Retina (tissue), 1 donor: ENCODE data around the gene EGFLAM.
A peak's percentile ranks its signal among the peaks of the same experiment; 100 is the strongest.

Source experiments
- DNase-seq: peaks from one replicate; pipeline ENCODE4 v3.0.0-alpha.2; 2016

The EGFLAM gene

DNA sequence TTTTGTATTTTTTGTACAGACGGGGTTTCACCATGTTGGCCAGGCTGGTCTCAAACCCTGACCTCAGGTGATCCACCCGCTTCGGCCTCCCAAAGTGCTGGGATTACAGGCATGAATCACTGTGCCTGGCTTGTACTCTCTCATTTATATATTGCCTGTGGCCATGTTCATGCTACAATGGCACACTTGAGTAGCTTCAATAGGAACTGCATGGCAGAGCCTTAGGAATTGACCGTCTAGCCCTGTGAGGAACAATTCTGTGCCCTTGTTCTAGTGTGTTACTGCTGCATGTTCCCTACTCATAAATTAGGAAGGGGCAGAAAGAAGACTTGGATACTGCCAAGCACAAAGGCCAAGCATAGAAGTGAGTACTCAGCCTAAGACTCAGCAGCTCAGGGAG, 193.8 kb downstream of the EGFLAM start:
- no peak for DNase-seq

DNA sequence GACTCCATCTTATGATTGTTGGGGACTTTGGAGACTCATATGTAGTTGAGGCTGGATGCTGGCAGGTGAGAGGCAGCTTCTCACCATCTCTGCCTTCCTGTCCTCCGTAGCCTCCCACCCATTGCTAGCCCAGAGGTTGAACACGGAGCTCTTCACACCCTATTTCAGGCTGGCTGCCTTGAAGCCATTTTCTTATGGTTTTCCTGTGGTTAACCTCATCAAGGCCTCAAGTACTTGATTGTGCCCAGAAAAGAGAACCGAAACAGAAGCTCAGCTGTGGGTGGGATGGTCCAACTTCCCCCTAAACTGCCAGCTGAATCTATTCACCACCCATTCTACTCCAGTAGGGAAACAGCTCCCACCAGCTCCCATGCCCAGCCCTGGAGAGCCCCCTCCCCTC, 195.1 kb downstream of the EGFLAM start:
- no peak for DNase-seq

DNA sequence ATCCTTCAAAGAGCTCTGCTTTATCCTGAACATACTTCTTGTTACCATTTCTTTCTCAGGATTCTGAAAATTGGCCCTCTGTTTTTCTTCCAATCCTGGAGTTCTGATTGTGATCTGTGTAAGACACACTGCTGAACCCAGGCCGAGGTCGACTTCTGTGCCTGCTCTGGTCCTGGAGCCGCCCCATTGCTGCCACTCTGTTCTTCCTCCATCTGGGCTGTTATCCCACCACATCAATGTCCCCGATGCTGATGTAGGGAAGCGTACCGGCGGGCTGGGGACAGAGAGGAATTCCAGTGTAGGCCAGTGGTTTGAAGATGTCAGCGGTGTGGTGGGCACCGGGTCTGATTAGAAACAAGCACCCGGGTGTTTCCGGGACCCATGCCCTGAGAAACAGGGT, 195.6 kb downstream of the EGFLAM start:
- no peak for DNase-seq

DNA sequence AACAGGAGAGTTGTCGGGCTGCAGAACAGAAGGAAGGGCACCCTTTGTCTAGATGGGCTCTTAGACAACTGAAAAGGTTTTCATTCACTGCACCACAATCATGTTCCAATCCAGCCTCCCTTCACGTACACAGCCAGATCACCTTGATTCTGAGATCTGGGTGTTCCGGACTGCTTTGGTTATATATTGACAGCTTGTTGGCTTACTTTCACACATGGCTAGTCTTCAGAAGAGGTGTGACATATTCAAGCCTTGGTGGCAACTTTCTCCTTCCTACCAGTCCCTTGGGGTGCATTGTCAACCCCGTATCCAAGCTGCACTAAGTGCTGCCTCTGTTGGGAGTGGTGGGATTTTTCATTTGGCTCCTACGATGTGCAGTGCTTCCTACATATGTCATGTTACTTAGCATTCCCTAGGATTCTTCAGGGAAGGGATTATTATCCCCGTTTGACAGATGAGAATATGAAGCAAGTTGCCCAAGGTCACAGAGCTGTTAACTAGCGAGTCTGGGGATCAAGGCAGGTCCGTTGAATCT, 197.5 kb downstream of the EGFLAM start:
- DNase-seq, result no peak

DNA sequence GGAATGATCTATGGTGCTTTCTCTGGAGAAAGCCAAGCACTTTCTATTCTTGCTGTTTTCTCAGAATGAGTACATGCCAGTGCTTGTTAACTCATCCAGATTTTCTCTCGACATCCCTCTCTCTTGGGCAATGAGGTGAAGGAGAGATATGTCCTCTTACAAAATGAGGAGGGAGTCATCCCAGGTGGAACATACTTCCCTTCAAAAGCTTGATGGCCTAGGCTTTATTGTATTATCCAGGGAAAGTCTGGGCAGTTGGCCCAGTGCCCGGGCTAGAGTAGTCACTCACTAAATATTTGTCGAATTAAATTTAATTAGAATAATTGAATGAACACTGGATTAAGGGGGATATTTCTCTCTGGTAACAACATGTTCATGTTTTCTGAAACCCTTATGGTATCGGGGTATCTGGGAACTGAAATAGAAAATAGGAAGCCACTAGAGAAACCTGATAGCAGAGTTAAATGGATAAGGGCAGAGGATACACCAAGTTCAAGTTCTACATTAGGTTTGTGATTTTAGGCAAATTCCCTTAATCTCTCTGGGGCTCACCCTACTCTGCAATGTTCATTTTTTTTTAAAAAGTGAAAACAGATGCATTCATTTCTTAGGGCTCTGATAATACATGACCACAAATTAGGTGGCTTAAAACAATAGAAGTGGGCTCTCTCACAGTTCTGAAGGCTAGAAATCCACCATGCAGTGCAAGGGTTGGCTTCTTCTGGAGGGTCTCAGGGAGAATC, 198.5 kb downstream of the EGFLAM start:
- no peak for DNase-seq

DNA sequence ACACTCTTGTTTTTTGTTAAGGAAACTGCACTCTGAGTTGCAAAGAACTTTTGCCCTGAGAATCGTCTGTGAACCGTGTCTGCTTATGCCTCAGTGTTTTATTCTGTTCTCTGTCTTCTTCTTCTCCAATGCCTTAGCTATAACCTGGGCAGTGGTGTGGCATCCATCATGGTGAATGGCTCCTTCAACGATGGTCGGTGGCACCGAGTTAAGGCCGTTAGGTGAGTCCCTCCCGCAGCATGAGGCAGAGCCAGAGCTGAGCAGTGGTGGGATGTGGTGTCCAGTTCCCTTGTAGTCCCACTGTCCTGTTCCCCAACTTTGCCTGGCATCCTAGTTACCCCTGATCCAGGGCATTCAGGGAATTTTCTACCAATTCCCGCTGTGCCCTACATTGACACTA, 199.8 kb downstream of the EGFLAM start:
- DNase-seq, result no peak

DNA sequence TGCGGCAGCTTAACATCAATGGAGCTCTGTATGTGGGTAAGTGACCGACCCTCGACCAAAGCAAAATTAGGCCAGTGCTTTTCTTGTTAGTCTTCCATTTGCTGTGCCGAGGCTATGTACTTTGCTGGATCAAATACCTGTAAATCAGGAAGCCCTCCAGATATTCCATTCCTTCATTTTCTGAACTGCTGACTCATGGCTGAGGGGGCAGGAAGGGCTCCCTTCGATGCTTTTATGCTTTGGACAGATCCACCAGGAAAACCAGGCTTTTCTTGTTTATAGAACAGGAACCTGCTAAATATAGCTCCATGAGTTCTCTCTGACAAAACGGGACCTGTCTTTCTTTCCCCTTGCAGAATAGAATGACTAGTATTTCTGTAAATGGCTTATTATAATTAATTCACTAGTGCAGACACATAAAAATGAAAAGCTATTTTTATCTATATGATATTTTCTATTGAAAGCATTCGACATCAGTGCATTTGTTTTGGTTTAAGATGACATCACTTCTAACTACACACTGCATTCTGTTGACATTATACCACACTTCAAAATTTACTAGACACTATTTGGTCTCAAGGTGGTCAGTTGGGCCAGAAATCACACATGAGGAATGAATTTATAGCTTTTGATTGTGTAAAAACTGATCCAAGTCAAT, 204.7 kb downstream of the EGFLAM start:
- no peak for DNase-seq

DNA sequence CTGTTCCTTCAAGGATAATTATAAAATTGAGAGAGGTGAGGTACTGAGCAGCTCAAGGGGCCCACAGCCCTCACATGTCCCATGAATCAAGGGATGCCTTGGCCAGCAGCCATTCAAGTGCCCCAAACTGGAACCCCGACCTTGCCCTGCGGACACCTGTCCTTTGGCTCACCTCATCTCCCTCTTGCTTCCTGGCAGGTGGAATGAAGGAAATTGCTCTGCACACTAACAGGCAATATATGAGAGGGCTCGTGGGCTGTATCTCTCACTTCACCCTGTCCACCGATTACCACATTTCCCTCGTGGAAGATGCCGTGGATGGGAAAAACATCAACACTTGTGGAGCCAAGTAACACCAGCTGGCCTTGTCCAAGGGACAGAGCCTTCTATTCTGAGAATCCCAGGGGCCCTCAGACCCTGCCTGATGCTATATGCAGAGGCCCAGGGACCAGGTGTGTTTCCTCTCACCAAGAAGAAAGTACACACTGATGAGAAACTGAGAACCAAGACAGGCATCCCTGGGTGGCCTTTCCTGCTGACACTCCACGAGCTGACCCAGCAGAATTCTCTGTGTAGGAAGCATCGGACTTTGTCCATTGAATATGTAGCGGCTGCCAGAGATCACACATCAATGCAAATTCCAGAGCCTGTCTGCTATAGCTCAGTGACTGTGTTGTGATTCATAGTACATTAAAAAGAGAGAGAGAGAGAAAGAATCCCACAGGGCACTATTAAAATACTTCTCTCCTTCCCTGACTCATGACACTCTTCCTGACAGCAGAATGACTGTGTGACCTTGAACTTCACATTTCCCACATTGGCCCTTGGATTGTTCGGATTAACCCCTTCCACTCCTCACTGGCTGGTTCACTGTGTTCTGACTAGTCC, 205.5 kb downstream of the EGFLAM start:
- no peak for DNase-seq

DNA sequence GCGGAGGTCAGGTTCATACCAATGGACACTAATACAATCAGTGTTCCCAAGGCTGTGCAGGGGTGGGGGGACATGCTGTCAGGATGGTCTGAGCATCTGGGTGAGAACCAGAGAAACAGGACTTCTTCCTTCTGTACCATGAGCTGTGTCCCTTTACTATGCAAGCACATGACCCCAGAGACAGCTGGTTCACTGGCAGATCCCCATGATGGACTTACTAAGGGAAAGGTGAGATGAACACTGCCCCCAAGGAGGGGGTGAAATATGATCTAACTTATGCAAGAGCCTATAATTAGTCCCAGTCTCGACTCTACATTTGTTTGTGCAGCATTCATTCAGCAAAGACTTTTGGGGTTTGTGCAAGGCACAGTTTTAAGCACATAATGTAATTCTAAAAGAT, 206.7 kb downstream of the EGFLAM start:
- DNase-seq, result no peak

DNA sequence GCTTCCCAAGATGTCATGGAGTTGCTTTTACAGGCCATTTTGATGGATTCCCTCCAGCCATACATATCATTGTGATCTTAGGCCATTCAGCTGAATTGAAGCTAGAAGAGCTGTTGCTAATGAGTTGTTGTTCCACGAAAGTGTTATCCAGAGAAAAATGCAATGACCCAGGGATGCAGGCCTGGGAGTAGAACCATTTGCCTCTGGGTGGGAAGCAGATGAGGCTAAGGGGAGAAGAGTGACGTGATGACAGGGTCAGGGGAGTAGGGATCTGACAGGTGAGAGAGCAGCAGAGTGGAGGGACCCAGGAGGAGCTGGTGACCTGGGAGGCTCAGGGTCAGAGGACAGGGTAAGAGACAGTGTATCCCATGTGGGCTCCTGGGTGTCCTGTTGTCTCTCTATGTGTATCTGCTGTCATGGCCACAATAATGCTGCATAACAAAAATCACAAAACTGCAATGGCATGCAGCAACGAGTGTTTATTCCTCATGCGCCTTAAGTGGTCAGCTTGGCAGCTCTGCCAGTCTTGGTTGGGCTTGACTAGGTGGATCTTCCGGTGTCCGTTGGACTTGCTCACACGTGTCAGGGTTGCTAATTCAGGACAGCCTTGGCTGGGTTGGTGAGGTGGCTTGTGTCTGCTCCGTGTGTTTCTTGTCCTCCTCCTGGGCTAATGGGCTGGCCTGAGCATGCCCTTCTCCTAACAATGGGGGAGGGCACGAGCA, 207.5 kb downstream of the EGFLAM start:
- DNase-seq, result no peak

DNA sequence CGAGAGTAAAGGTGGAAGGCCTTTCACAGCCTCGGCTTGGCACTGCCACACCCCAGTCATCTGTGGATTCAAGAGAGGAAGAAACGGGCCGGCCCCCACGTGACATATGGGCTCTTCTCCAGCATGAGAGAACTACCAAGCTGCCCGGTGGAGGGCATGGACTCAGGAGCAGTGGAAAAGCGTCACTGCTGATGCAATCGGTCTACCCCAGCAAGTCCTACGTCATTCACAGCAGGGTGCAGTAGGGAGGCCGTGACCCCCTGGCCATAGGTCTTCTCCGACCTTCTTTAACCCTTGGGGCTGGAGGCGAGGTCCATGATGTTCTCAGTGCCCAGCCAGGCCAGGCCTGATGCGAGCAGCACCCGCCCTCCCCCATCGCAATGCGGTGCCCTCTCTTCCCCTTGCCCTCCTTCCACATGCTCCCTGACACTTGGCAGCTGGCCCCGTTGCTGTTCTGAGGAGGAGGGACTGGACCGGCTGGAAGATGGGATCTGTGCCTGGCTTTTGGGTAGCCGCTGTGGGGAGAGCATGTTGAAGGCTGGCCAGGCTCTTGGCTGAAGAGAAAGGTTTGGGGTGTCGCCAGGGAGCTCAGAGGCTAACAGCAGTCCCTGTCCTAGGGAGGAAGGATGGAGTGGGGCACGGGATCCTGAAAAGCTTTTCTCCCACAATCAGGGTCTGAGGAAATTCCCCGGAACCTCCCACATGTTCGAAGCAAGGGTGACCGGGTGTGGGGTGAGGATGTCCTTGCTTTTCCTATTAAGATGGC, 208.2 kb downstream of the EGFLAM start:
- DNase-seq, result no peak

DNA sequence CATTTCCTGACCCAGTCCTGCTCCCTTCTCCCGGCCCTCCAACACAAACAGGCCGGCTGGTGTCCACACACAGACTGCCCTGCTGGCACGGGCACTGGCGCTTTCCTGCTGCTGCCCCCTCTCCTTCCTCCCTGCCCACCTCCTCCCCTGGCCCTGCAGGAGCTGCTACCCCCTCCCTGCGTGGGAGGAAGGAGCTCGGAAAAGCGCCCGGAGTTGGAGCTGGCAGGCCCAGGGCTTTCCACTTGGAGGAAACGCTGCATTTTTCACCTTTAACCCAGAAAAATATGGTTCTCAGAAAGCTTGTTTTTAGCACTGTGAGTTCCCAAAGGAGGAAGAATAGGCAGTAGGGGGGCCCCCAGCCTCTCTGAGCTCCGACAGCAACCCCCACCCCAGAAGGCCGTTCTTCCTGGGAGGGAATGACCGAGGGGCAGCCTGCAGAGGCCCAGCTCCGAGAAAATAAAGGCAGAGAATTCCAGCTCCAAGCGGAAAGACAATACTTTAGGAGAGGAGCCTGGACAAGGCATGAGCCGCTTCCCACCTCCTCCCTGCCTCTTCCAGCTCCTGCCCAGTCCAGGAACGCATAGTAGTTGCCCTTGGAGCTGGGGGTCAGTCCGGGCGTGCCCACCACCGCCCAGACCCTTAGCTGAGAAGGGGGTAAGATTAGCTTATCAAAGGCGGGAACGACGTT, 209.1 kb downstream of the EGFLAM start:
- peak; percentile 36 for DNase-seq

DNA sequence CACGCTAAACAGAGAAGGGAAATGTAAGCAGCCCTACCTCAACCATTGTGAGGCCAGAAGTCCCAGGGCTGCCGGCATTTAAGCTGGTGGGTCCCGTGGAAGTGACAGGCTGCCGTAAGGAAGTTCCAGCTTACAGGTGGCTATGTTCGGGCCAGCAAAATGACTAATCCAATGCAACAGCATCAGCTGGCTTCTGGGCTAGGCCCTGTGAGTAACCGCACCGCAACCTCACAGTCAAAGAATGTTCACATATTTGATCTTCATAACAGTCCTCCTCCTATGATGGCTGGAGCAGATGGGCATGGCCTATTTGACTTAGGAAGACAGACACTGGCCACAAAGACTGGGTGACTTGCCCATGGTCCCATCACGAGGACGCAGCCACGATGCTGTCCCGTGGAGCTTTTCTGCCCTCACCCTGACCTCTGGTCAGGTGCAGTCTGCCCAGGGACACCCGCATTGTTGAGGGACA, 209.9 kb downstream of the EGFLAM start:
- DNase-seq, result no peak

DNA sequence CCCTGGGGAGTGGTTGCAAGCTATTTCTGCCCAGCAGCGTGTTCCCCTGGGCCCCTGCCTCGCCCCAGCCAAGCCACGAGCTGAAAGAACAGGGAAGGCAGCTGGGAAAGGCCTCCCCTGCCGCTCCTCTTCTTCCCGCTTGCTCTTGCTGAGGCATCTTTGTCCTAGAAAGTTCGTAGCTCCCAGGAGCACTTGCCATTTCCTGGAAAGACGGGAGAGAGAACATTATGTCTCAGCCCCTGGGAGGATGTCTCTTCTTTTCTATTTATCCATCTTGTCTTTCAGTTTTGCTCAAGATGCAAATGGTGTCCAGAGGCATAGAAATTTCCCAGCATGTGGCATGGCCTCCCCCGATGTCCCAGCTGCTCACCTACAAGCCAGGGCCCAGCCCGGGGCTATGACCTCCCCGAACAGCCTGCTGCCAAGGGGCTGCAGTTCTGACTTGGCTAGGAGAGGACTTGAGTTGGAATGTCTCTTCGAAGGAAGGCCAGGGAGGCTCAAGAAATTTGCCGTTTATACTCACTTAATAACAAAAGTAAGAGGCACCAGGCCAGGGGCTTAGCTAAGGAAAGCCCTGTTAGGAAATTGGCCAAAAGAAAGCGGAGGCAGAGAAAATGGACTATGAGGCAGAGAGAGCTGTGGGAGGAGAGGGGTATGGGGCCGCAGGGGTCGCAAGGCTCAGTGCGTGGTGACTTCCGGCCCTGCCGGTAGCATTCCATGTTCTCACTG, 210.8 kb downstream of the EGFLAM start:
- DNase-seq, result peak; percentile 32

DNA sequence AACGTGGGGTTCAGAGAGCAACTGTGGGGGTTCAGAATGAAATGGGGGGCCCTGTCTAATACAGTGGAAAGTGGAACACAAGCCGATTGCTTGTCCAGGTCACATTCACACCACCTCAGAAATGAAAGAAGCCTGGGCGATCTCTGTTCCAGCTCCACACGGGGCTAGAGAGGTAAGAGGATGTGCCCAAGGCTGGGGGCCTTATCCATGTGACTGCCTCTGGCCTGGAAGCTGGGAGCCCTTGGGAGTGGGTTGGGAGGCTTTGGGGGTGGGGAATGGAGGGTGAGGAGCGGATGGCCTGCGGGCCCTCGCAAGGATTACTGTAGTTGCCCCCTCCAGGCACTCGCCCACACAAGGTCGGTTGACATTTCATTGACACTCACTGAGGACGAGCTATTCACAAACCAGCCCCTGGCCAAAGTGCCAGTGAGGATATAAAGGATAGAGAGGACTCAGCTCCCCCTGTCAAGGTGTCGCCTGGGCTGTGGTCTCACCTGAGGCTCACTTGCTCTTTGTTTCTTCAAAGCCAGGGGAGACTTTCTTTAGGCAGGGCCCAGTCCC, 211.4 kb downstream of the EGFLAM start:
- no peak for DNase-seq

DNA sequence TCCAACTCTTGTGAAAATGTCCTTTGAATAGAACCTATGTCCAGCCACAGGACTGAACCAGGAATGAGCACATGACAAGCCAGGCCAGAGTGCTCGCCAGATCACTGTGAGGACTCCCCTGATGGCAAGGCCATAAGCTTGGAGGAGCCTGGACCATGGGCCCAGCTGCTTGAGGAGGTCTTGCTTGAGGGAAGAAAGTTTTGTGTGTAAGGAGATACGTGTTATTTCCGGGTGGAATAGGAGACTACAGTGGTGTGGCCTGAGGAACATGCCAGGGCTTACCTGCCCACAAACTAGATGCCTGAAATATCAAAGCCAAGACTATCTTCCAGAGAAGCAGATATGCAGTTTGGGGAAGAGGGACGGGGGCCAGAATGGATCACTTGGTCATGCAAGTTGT, 213.3 kb downstream of the EGFLAM start:
- no peak for DNase-seq

DNA sequence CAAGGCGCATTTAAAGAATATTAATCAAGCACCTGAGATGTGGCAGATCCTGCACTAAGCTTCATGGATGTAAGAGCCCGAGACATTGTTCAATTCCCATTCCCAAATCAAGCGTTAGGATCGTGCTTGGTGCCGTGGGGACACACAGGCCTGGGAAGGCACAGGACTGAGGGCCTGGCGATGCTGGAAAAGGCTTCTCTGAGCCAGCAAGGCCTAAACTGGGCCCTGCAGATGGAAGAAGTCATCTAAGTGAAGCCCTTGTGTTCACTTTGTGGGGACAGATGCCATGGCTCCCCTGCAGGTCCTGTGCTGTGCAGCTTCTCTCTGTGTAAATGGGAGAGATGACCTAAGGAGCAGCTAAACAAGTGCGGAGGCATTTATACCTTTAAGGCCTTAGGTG, 214.2 kb downstream of the EGFLAM start:
- no peak for DNase-seq

DNA sequence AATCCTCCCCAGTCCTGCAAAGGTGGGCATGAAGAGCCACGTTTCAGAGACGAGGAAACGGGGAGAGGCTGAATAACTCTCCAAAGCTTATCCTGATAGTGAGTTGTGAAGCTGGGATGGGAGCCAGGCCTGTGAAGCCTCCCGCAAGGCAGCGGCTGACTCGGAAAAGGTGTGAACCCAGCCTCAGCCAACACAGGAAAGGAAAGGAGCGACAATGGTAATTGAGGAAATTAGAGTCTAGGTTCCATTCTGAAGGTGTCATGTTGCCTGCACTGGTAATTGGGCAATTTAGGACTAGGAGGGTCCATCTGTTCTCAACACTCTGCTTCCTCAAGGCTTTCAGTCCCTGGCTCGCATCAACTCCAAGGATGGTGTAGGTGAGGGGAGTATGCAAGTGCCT, 214.6 kb downstream of the EGFLAM start:
- no peak for DNase-seq

DNA sequence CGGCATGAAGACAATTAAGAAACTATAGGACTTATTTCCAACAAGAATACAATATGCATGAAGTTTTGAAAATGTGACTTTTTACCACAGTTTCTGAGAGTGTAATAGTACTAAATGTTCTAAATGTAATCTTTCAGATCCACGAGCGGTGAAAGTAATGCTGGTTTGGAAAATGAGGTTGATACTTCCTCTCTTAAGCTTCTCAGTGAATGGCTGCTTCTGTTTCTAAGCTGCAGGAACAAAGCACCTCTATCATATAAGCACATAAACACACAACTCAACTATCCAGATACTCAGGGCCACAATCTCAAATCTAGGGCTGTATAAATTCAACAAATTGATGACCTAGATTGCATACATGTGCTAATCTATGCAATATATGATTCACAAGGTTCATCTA, 219.8 kb downstream of the EGFLAM start:
- DNase-seq, result no peak

DNA sequence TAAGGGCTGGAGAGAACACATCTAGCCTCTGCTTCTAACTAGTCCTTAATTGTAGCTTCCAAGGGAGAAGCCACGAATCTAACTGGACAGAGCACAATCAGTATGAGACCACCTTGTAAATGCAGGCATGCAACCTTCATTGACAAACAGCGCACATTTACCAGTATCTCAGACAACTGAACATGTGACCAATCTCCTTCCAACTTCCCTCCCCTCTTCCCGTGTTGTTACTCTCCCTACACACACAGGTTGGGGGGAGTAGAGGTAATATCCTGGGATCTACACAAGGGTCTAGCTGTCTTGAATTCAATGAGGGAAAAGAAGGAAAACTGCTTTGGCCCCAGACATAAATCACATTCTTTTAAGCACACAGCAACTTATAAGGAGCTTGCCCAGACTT, 220.5 kb downstream of the EGFLAM start:
- DNase-seq, result no peak
